Measurements from ENCODE around the gene GOLGA8K.
"Not testable (repeated sequence)": the region's sequence is repeated elsewhere in the genome, so short reads cannot be mapped to it uniquely, and the experiment has no call there.

GOLGA8K gene

GRCh38 chr15:32403192-32403591 is at the start of gene GOLGA8K:
GOLGA8K (minus strand) TSS chr15:32403292; CDS start chr15:32403194, 98 bp downstream.
- not testable (repeated sequence) for DNase-seq

GRCh38 chr15:32440445-32440977 is 37.4 kb upstream of the GOLGA8K start:
- not testable (repeated sequence) for DNase-seq

GRCh38 chr15:32434102-32434963 is 31.2 kb upstream of the GOLGA8K start:
- not testable (repeated sequence) for DNase-seq

GRCh38 chr15:32427635-32428034 is 24.5 kb upstream of the GOLGA8K start:
- not testable (repeated sequence) for DNase-seq

- DNase-seq, result not testable (repeated sequence)
Observed at GRCh38 chr15:32426511-32426910, 23.4 kb upstream of the GOLGA8K start.

GRCh38 chr15:32407903-32408302 is 4.8 kb upstream of the GOLGA8K start:
- DNase-seq, result not testable (repeated sequence)

- DNase-seq, result not testable (repeated sequence)
Observed at GRCh38 chr15:32396522-32396921, 6.6 kb downstream of the GOLGA8K start.

GRCh38 chr15:32394745-32395144 is 8.3 kb downstream of the GOLGA8K start:
- DNase-seq, result not testable (repeated sequence)

- DNase-seq, result not testable (repeated sequence)
Observed at GRCh38 chr15:32388050-32388648, 14.9 kb downstream of the GOLGA8K start.

- not testable (repeated sequence) for DNase-seq
Observed at GRCh38 chr15:32385823-32386495, 17.1 kb downstream of the GOLGA8K start.

GRCh38 chr15:32374185-32374584 is 28.9 kb downstream of the GOLGA8K start:
- not testable (repeated sequence) for DNase-seq

GRCh38 chr15:32373707-32374106 is 29.4 kb downstream of the GOLGA8K start:
- not testable (repeated sequence) for DNase-seq

- not testable (repeated sequence) for DNase-seq
Observed at GRCh38 chr15:32372075-32372474, 31.0 kb downstream of the GOLGA8K start.

- DNase-seq, result not testable (repeated sequence)
Observed at GRCh38 chr15:32370526-32370925, 32.6 kb downstream of the GOLGA8K start.

- DNase-seq, result not testable (repeated sequence)
Observed at GRCh38 chr15:32370064-32370463, 33.0 kb downstream of the GOLGA8K start.

- not testable (repeated sequence) for DNase-seq
Observed at GRCh38 chr15:32366492-32366891, 36.6 kb downstream of the GOLGA8K start.

- not testable (repeated sequence) for DNase-seq
Observed at GRCh38 chr15:32365955-32366354, 37.1 kb downstream of the GOLGA8K start.

GRCh38 chr15:32364944-32365343 is 38.1 kb downstream of the GOLGA8K start:
- DNase-seq, result not testable (repeated sequence)

GRCh38 chr15:32363449-32363848 is 39.6 kb downstream of the GOLGA8K start:
- DNase-seq, result not testable (repeated sequence)

- not testable (repeated sequence) for DNase-seq
Observed at GRCh38 chr15:32361662-32362061, 41.4 kb downstream of the GOLGA8K start.

GRCh38 chr15:32358462-32358861 is 44.6 kb downstream of the GOLGA8K start:
- not testable (repeated sequence) for DNase-seq

- not testable (repeated sequence) for DNase-seq
Observed at GRCh38 chr15:32356909-32357308, 46.2 kb downstream of the GOLGA8K start.

GRCh38 chr15:32352748-32353147 is 50.3 kb downstream of the GOLGA8K start:
- DNase-seq, result not testable (repeated sequence)
